GM18861 (cell line): Measurements from ENCODE around the gene ADGRL3.

Experiments
- ATAC-seq: cut with Tn5 transposase; IDR thresholded peaks from one replicate; pipeline ENCODE4 v1.9.1; 2021; ENCODE audit not compliant: unreplicated experiment

The ADGRL3 gene

DNA sequence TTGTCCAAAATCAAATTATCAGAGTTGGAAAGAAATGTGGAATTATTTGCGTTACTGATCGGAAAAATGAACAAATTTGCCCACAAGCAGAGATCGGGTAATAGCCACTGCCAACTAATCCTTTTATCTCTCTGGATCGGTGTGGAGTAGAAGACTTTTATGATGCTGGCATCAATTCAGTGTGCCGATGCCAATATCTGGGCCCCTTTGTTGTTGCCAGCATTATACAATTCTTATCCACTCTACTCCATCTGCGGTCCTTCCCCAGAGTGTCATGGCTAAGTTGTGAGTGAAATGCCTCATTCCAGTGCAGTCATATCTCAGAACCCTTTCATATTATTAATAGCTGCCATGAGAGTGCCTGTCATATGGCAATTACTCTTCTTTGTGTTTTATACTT lies 660.2 kb downstream of the ADGRL3 start:
- no peak for ATAC-seq

DNA sequence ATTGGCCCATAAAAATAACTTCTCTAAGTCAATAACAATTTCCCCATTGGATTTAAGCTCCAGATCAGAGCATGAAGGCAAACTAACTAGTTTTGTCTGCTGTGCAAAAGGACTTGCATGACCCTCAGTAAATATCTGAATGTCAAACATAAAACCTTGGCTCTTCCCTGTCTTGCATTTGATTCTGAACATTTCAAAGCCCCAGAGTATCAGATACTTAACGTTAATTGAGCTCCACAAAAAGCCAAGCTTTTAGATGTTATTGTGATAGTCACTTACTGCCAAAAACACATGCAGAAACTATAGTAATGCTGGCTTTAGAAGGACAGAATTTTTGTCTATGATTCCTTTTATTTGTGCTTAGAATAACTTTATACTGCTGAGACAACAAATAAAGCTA lies 664.2 kb downstream of the ADGRL3 start:
- ATAC-seq = no peak

DNA sequence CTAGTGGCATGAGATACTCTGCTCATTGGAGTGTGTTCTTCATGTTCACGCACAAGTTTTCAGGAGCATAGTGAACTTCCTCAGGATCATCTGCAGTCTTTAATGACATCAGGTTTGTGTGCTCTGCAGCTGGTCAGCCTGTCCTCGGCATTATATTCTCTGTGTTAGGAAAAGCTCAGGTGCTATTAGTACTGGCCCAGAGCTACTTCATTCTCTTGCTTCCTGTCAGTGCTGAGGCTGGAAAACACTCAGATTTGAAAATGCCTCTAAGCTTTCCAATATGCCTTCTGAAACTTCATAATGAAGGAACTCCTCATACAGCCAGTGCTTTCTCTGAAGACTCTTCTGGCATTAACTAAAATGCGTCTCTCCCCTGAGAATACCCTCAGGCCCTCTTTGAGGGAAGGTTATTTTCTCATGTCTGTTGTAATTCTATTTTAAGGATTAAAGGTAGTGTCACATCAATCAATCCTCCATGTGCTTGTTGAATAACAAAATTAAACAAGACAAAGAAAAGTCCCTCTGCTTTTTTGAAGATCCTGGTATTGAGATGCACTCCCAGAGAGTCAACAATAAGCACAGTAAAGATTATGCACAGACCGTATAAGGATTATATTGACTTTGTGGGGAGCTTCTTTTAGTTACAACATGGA lies 666.4 kb downstream of the ADGRL3 start:
- ATAC-seq = no peak

DNA sequence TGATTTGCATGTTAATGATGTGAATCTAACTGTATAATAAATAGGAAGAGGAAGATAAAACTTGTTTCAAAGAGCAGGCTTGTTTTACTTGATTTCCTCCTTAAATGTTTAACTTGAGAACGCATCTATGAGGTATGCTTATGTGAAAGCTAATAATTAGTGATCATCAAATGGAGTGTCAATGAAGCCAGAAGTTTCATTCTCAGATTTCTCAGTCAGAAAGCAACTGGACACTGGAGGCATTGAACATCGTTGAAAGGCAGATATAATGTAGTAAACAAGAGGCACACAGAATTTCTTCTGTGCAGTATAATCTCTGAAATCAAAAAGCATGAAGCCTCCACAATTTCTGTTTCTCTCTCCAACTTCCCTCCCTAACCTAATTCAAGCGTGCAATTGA lies 672.9 kb downstream of the ADGRL3 start:
- ATAC-seq = no peak

DNA sequence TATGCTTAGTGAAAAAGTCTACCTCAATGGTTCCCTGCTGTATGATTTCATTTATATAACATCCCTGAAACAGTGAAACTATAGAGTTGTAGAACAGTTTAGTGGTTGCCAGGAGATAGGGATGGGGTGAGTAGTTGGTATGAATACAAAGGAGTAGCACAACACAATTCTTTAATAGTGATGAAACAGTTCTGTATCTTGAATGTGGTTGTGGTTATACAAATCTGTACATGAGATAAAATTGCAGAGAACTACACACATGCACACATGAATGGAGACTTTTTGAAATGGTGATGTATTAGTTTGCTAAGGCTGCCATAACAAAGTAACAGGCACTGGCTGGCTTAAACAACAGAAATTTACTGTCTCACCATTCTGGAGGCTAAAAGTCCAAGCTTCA lies 677.1 kb downstream of the ADGRL3 start:
- no peak for ATAC-seq

DNA sequence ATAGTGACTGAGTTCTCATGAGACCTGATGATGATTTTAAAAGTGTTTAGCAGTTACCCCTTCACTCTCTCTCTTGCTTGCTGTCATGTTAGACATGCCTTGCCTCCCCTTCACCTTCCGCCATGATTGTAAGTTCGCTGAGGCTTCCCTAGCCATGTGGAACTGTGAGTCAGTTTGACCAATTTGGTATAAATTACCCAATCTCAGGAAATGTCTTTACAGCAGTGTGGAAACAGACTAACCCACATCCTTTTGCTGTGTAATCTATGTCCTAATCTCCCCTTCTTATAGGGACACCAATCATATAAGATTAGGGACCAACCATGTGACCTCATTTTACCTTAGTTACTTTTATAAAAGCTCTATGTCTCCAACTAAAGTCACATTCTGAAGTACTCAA lies 677.8 kb downstream of the ADGRL3 start:
- no peak for ATAC-seq

DNA sequence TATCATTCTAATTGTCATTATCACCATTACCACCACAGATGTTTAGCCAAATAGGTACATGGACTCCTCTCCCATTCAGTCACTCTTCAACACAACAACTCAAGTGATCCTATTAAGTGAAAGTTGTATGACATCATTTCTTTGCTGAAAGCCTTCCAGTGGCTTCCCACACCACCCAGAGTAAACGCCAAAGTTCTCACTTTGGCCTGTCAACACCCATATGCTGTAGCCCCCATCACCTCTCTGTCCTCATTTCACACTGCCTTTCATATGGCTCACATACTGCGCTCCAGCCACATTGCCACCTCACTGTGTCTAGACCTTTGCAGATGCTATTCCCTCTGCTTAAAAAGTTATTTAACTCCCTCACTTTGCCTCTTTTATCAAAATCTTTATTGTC lies 682.3 kb downstream of the ADGRL3 start:
- ATAC-seq = no peak

DNA sequence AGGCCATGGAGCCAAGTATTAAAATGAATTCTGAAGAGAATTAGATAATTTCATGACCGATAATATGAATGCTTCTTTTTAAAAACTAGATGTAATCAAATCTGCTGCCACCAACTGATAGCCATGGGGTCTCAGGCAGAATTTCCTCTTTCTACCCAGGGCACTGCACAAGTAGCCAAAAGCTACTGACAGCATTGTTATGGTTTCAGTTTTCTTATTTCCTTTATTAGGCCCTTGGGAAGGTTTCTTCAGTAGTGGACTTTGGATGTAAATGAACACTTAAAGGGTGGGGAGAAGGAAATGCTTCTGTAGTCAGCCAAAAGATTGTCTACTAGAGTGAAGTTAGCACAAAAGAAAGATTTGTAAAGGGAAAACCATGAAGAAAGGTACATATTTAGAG lies 686.0 kb downstream of the ADGRL3 start:
- ATAC-seq = no peak

DNA sequence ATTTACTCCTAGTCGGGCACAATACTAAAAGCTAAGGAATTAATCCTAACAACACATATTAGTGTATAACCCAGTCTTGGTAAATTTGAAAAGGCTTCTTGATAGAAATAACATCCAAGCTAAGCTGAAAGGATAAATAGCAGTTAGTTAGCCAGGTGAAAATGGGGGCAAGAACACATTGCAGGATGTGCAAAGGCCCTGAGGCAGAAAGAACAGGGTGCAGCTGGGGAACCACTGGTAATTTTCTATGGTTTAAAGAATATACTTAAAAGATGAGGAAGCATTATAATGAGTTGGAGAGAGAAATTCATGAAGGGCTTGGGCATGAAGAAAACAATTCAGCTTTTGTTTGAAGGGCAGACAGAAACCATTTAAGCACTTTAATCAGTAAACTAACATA lies 689.0 kb downstream of the ADGRL3 start:
- ATAC-seq = no peak

DNA sequence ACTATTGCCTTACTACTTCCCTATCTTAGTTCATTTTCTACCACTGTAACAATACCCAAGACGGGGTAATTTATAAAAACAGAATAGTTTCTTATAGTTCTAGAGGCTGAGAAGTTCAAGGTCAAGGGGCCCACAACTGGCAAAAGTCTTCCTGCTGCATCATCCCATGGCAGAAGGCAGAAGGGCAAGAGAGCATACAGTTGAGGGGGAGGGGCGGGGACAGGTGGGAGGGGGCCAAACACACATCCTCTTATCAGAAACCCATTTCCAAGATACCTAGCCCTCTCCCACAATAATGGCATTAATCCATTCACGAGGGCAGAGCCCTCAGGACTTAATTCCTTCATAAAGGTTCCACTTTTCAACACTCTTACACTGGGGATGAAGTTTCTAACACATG lies 690.2 kb downstream of the ADGRL3 start:
- no peak for ATAC-seq

DNA sequence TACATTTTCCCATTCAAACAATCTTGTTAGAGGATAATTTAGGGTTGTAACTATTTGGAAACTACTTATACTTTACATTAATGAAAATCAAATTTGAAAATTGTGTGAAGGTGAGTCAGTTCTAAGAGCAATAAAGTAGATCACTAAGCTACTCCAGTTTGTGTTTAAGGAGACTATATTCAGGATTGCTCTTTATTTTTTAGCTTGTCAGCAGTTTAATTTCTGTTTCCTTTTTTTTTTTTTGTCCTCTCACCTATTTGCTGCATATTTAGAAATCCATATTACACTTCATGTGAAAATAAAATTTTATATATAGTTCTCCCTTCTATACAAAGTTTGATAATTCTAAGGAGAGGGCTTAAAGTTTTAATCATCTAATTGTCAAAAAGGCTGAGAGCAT lies 691.8 kb downstream of the ADGRL3 start:
- ATAC-seq = no peak

DNA sequence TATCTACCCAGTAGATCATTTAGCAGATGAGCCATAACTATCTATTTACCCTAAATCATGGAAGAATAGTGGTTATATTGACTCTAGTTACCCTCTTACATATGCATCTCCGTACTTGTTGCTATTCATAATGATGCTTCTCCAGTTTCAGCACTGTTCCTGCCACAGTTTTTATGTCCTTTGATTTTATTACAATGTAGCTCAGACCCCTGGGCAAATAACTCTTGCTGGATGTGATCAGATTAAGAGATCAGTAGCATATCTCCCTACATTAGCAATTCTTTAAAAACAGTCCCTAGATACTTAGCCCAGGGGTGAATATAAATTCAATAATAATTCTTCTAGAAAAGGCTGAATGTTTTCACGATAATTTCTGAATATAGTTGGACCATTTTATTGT lies 696.5 kb downstream of the ADGRL3 start:
- ATAC-seq = no peak

DNA sequence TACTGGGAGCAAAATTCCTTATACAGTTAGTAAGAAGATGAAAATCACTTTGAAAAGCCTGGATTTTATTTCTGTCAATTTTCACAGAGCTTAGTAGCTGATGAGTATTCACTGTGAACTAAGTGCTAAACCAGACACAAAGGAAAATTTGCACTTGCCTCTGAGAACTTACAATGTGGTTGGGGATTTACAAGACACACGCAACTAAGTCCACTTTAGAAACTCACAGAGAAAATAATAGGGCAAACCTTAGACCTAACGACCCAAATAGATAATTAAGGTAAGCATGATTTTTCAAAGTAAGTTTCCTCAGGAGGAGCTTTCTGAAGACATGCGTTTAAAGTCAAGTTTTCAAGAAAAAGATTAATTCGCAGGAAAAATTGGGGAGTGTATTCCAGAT lies 708.9 kb downstream of the ADGRL3 start:
- ATAC-seq = no peak

DNA sequence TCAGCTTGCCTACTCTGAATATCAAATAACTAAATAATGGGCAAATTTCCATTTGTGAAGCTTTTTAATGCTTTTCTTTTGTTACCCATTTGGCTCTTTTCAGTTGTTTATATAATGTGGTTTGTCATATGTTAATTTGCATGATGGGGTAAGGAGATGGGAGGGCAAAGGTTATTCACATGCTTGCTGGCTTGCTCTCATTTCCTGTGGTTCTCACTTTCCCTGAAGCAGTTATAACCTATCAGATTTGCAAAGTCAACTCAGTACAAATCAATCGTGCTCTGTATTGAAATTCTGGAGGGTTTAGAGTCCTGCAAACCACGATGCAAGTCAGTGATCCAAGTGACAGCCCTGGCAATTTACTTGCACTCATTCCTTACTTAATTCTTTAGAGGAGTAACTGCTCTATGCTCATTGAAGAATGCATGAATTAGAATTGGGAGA lies 711.2 kb downstream of the ADGRL3 start:
- ATAC-seq = no peak

DNA sequence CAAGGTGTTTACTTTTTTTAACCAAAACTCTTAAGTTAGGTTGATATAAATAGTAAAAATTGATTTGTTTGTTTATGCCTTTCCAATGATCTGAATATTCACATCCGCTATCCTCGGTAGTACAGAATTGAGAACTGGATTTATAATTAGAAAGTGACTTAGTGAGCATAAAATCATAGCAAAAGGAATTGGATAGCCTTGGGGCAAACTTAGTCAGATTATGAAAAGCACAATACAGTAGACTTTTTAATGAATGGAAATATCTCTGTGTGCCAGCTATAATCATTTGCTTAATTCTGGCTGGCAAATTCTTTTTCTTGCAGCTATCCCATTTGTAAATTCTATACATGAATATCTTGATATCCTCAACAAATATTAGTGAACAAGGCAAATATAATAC lies 713.5 kb downstream of the ADGRL3 start:
- no peak for ATAC-seq

DNA sequence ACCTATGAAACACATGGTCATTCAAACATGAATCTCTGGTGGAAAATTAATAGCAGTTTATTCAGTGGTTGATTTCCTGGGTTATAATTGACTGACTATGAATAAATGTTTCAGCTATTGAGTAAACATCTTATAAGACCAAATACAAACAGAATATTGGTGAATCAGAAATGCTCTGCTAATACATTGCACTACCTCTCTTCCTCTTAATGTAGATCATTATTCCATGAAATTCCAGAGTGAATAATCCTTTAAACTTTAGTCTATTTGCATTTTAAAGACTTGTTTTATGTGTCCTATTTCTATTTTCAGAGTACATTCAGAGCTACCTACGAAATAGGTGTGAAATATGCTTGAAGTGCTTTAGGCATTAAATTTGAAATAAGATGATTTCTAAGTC lies 715.4 kb downstream of the ADGRL3 start:
- no peak for ATAC-seq

DNA sequence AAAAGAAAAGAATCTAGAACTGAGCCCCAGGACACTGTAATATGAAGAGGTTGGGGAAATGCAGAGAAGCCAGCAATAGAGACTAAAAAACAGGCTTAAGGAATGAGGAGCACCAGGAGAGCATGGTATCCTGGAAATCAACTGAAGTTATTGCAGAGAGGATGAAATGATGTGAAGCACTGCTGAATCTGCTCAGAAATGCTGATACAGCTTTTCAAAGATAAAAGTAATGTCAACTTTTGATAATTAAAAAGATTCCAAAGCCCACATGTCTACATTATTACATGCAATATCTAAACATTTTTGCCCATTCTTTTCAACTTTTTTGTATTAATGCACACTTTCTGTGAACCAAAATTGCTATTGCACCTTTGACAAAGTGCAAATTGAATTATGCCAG lies 718.4 kb downstream of the ADGRL3 start:
- no peak for ATAC-seq

DNA sequence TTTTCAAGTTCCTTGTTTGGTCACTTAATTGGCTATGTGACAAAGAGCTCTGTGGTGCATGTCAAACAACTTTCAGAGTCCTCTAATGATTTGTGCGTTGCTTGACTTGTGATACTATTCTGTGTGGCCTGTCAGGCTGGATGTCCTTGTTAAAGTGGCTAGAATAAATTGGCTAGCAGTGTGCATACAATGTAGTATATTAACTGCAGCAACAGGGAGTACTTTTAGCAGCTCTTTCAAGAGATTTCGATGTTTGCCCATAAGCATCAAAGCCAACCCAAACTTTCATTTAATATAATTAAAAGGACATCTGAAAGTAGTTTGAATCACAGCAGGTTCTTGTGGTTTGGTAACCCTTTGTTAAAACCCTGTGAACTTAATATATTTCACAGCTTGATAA lies 718.9 kb downstream of the ADGRL3 start:
- no peak for ATAC-seq

DNA sequence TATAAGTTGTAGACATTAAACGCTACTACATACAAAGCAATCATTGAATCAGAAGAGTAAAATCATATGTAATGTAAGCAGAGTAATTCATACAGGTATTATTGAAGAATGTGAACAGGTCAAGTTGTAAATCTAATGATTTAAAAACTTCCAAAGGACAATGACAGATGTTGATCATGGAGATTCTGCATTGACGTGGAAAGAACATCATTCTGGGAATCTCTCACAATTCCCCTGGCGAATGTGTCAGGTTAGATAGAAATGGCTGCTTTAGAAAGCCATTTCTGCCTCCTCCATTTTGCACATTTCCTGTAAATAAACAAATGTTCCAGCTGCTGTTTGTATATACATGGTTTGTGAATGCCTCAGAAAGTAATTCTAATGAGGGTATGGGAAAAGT lies 719.4 kb downstream of the ADGRL3 start:
- ATAC-seq = no peak

DNA sequence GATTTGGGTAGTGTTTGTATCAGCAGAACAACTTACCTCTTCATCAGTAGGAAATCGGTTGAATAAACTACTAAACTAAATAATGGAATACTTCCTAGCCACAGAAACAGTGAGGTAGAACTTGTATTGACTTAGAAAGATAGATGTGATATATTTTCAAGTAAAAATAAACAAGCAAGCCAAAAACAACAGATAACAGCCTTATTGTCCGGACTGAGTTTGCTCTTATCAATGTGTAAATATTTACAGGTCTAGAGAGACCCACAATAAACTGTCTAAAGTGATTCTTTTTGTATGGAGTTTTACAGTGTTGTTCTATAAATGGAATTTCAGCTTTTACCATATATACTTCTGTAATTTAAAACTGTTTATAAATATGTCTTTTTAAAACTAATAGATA lies 721.8 kb downstream of the ADGRL3 start:
- no peak for ATAC-seq

DNA sequence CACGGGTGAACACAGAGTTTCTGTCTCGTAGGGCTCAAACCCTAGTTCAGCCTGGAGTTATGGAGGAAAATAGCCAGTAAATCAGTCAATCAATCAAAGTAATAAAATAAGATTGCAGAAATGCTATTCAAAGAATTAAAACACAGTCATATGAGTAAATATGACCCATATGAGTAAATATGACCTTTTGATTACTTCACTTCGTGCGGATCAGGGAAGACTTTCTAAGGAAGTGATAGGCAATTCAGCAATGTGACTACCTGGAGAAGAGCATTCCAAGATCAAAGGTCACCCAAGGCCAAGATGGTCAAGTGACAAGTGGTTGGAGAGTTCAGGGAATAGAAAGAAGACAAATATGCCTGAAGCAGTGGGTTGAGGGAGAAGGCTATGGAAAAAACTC lies 722.6 kb downstream of the ADGRL3 start:
- ATAC-seq = no peak

DNA sequence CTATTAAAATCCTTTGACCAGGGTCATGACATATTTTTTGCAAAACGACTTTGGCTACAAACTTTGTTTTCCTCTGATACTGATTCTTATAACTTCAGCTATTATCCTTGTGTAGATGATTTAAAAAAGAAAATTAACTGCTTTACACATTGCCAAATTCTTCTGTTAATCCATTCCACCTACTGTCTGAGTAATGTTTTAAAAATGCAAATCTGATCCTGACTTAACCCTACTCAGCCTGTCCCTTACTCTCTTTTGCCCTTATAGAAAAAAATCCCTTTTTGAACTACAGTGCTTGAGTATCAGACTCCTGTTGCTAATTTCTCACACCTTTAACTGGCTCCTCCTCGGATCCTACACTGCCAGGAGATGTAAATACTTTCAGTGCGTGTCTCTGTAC lies 723.1 kb downstream of the ADGRL3 start:
- no peak for ATAC-seq

DNA sequence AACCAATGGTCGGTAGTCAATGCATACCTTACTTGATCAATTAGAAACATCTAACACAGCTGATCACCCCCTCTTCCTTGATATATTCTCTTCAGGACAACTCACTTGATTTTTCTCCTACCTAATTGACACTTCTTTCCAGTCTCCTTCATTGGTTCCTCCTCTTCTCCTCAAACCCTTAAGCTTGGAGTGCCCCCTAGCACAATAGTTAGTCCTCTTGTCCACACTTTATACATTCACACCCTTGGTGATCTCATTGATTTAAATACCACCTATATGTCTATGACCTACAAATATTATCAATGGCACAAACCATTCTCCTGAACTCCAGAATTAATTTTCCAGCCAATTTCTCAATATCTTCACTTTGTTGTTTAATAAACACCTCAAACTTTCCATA lies 724.0 kb downstream of the ADGRL3 start:
- ATAC-seq = no peak

DNA sequence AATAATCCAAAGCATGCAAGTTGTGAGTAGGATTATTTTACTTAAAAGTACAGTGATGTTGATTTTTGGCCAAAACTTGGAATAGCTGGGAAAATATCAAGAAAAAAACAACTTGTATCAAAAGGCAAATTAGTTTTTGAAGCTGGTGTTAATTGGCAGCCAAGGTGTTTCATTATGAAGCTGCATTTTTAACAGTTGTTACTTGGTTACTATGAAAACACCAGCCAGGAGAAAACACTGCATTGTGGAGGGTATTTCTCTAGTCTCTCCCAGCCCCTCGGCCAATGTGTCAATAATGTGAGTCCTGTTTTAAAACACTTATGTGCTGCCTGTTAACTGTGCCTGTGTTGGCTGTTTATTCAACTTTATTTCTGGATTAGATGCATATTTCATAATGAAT lies 733.4 kb downstream of the ADGRL3 start:
- ATAC-seq = no peak
